Stimulated activated CD8-positive, alpha-beta memory T cell treated with anti-CD3 and anti-CD28 coated beads, Interleukin-4, amount 100 ng/mL, for 4 hours (primary cell): ENCODE results near the gene BCL2L15.
"Not testable (repeated sequence)": the region's sequence is repeated elsewhere in the genome, so short reads cannot be mapped to it uniquely, and the experiment has no call there.

ENCODE experiments used
- DNase-seq, 2 donors: peaks; one replicate each; pipeline ENCODE4 v3.0.0-alpha.2; 2020; ENCODE audit warnings: low read depth in 2 of 2, low spot score in 1 of 2

The BCL2L15 gene

GRCh38 chr1:113872219-113872935 is 15.0 kb downstream of the BCL2L15 start:
- DNase-seq: no peak

GRCh38 chr1:113871597-113872113 is 15.7 kb downstream of the BCL2L15 start, which contains the start of gene PTPN22:
PTPN22 (minus strand) TSS chr1:113871712.
- DNase-seq: peak; percentile 50 to 70

GRCh38 chr1:113870778-113871177 is 16.6 kb downstream of the BCL2L15 start:
- no peak for DNase-seq

GRCh38 chr1:113868387-113869083 is 18.8 kb downstream of the BCL2L15 start:
- DNase-seq: no peak

- no peak for DNase-seq
Measured at GRCh38 chr1:113861641-113862040, 25.7 kb downstream of the BCL2L15 start.

- no peak for DNase-seq
Measured at GRCh38 chr1:113860891-113861290, 26.5 kb downstream of the BCL2L15 start.

- DNase-seq: no peak
Measured at GRCh38 chr1:113859478-113860175, 27.8 kb downstream of the BCL2L15 start.

GRCh38 chr1:113858982-113859381 is 28.4 kb downstream of the BCL2L15 start:
- DNase-seq: no peak

- DNase-seq: no peak
Measured at GRCh38 chr1:113858418-113858817, 29.0 kb downstream of the BCL2L15 start.

GRCh38 chr1:113857776-113858175 is 29.6 kb downstream of the BCL2L15 start:
- DNase-seq: no peak

- DNase-seq: no peak
Measured at GRCh38 chr1:113856401-113856790, 31.0 kb downstream of the BCL2L15 start.

- no peak for DNase-seq
Measured at GRCh38 chr1:113855630-113856400, 31.6 kb downstream of the BCL2L15 start.

- DNase-seq: no peak
Measured at GRCh38 chr1:113854234-113854633, 33.1 kb downstream of the BCL2L15 start.

- not testable (repeated sequence) for DNase-seq
Measured at GRCh38 chr1:113852694-113853093, 34.7 kb downstream of the BCL2L15 start.

- no peak for DNase-seq
Measured at GRCh38 chr1:113850127-113850796, 37.1 kb downstream of the BCL2L15 start.

- no peak for DNase-seq
Measured at GRCh38 chr1:113849072-113849471, 38.3 kb downstream of the BCL2L15 start.

- no peak for DNase-seq
Measured at GRCh38 chr1:113846391-113847035, 40.9 kb downstream of the BCL2L15 start.

GRCh38 chr1:113836534-113836933 is 50.8 kb downstream of the BCL2L15 start:
- DNase-seq: no peak

GRCh38 chr1:113835686-113836290 is 51.6 kb downstream of the BCL2L15 start:
- no peak for DNase-seq

- DNase-seq: no peak
Measured at GRCh38 chr1:113834716-113835115, 52.7 kb downstream of the BCL2L15 start.
